Small intestine (tissue), 16 donors: ENCODE measurements around the gene HIBCH. TPM values are rescaled to one million over a fixed set of nuclear protein-coding genes. Genes with fewer than 3 reads are reported as not detected.

Experiments
- DNase-seq, 2 donors: peaks; one replicate each; pipeline versions ENCODE4 v3.0.0 to v3.0.0-alpha.2; 2013
- FAIRE-seq: peaks from 2 replicates; lab custom pipeline; 2012; peaks lifted over from hg19 to GRCh38; lab: Jason Lieb, UNC
- H3K27ac ChIP-seq, 3 donors: one replicate each; pipeline ENCODE4 v1.5.1; 2013; ENCODE audit warnings: low read length in 2 of 3, mild to moderate bottlenecking in 2 of 3, control low read depth in 1 of 3, inconsistent platforms in 1 of 3, low read depth in 1 of 3, moderate library complexity in 1 of 3
- H3K27me3 ChIP-seq, 3 donors: one replicate each; pipeline ENCODE4 v1.6.1; 2013; ENCODE audit warnings: low read length in 3 of 3, inconsistent platforms in 1 of 3; ENCODE audit not compliant: control insufficient read depth in 3 of 3, insufficient read depth in 3 of 3
- H3K36me3 ChIP-seq, 3 donors: one replicate each; pipeline ENCODE4 v1.6.1; 2013; ENCODE audit warnings: low read length in 3 of 3, inconsistent platforms in 1 of 3, low read depth in 1 of 3, mild to moderate bottlenecking in 1 of 3, moderate library complexity in 1 of 3; ENCODE audit not compliant: control insufficient read depth in 3 of 3, insufficient read depth in 2 of 3
- H3K4me1 ChIP-seq, 3 donors: one replicate each; pipeline ENCODE4 v1.6.1; 2013; ENCODE audit warnings: low read length in 2 of 3, inconsistent platforms in 1 of 3, low read depth in 1 of 3, mild to moderate bottlenecking in 1 of 3, moderate library complexity in 1 of 3; ENCODE audit not compliant: control insufficient read depth in 3 of 3, insufficient read depth in 2 of 3
- H3K4me3 ChIP-seq, 3 donors: one replicate each; pipeline ENCODE4 v1.5.1; 2013; ENCODE audit warnings: low read length in 3 of 3, control low read depth in 1 of 3, inconsistent platforms in 1 of 3, low read depth in 1 of 3, mild to moderate bottlenecking in 1 of 3, moderate library complexity in 1 of 3
- H3K9me3 ChIP-seq, 2 donors: one replicate each; pipeline ENCODE4 v1.6.1; 2013; ENCODE audit warnings: low read depth in 1 of 2, low read length in 1 of 2; ENCODE audit not compliant: control insufficient read depth in 2 of 2, insufficient read depth in 1 of 2
- WGBS, 3 donors: extraction: QIAGEN DNeasy Blood & Tissue Kit; methylation state at CpG; one replicate each; pipeline ENCODE4 v1.1.7; 2013; 5-methylcytosine and 5-hydroxymethylcytosine counted together
- long read RNA-seq, 10 donors: transcript quantifications; one replicate each; lab custom pipeline, GENCODE V29; 2026
- polyA plus RNA-seq, 4 donors: library from polyadenylated mRNA; stranded (reverse) in 3 of 4; unstranded in 1 of 4; fragments of 200-250 nt in 3 of 4; fragments of 120-200 nt in 1 of 4; gene quantifications; one replicate each; pipeline versions ENCODE4 v1.2.1 to v1.2.3, GENCODE V29; 2013
- donor health status: healthy with polysubstance abuse.
- donor health status: control.
- donor health status: control.
- donor health status: Bipolar disorder and iron deficiency.
- donor health status: healthy.

HIBCH gene
- 10 to 100 TPM; 27.0 to 48.6 (median 37.0) TPM for polyA plus RNA-seq
- long read RNA-seq, donor 1 = 0 reads
- long read RNA-seq, donor 2, transcript HIBCH-201 (14 exons, 1,939 nt) = major isoform, 5 of 92 reads
- long read RNA-seq, donor 2, partial matches to known transcripts = 74 of 92 reads
- long read RNA-seq, donor 2, other reads (novel, unspliced or antisense) = 11 of 92 reads
- long read RNA-seq, donor 3, partial matches to known transcripts = 6 of 10 reads
- long read RNA-seq, donor 3, other reads (novel, unspliced or antisense) = 0 of 10 reads
- long read RNA-seq, donor 4, partial matches to known transcripts = 0 of 3 reads
- long read RNA-seq, donor 4, other reads (novel, unspliced or antisense) = 0 of 3 reads
- long read RNA-seq, donor 5, partial matches to known transcripts = 35 of 37 reads
- long read RNA-seq, donor 5, other reads (novel, unspliced or antisense) = 0 of 37 reads
- long read RNA-seq, donor 6, partial matches to known transcripts = 68 of 79 reads
- long read RNA-seq, donor 6, other reads (novel, unspliced or antisense) = 7 of 79 reads
- long read RNA-seq, donor 7 = 0 reads
- long read RNA-seq, donor 8, partial matches to known transcripts = 0 of 1 reads
- long read RNA-seq, donor 8, other reads (novel, unspliced or antisense) = 0 of 1 reads
- long read RNA-seq, donor 9 = 0 reads
- long read RNA-seq, donor 10, transcript HIBCH-201 (14 exons, 1,939 nt) = major isoform, 14 of 29 reads
- long read RNA-seq, donor 10, partial matches to known transcripts = 10 of 29 reads
- long read RNA-seq, donor 10, other reads (novel, unspliced or antisense) = 5 of 29 reads

DNA sequence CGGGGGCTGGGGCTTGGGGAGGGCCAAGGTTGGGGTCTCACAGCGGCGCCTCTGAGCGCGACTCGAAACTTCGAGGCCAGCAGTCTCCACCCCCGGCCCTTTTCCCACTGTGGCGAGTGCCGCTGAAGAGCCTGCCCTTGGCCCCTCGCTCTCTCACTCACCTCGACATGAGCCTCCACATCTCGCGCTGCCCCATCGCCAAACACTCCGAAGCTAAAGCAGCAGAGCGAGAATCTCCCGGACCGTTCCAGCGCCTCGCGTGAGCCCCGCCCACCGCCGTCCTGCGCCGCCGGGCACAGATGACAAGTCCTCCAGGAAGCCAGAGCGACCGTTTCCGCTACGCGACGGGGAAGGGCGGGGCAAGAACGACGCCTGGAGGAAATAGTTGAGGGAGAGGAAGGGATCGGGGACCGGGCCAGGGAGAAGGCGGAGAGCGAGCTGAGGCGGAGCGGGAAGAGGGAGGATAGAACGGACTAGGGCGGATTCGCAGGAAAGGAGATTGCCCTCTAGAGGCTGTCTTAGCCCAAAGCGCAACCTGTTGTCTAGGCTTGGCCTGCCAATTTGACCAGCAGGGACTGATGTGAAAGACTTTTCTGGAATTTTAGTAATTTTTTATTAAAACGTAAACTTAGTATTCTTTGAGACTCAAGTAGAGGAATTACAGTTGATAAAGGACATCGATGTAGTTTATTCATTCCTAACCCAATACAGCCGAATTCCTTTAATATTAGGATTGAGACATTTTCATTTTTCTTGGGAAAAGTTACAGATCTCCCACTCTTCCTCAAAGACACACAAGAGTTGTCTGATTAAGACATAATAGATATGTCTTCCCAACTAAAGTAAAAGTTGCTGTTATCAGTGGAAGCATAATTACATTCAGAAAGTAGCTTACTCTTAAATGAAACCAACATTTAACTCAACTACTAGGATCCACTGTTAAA, at the start of gene HIBCH:
HIBCH (minus strand) TSS at position 272 of the 944 bp plus-strand sequence; CDS start at position 196, 76 bp downstream.
- FAIRE-seq (peak; percentile 80), DNase-seq (peak; percentile 99 to 100)
- Histone ChIP-seq H3K36me3 (no peaks in the 10 kb centered on the region), H3K4me1 (peaks cover 0 to 11% (median 2%) of the 10 kb centered on the region in 3 donors), H3K4me3 (peak within 1 kb of the TSS; percentile 58 to 68 (median 67)), H3K27ac (peak within 1 kb of the TSS; percentile 50 to 92 (median 85)), H3K27me3 (no peaks in the 10 kb centered on the region), H3K9me3 (no peaks in the 10 kb centered on the region)
- 1% methylated on average over 46 to 50 of the region's 50 CpGs for WGBS, 3 donors

- 87 to 98% (median 94%) methylated on average over 4 of the region's 4 CpGs for WGBS, 3 donors
- no peak overlapping the region for H3K27ac ChIP-seq
- H3K4me3 ChIP-seq = no peak overlapping the region
- peaks cover 16 to 24% (median 21%) of the 10 kb centered on the region in 3 donors for H3K36me3 ChIP-seq
- no peaks in the 10 kb centered on the region for H3K4me1 ChIP-seq
- no peak for FAIRE-seq
- H3K9me3 ChIP-seq = no peaks in the 10 kb centered on the region
- no peaks in the 10 kb centered on the region for H3K27me3 ChIP-seq
- DNase-seq = no peak
Measured at GRCh38 chr2:190367091-190367490, 47.5 kb upstream of the HIBCH start.

DNA sequence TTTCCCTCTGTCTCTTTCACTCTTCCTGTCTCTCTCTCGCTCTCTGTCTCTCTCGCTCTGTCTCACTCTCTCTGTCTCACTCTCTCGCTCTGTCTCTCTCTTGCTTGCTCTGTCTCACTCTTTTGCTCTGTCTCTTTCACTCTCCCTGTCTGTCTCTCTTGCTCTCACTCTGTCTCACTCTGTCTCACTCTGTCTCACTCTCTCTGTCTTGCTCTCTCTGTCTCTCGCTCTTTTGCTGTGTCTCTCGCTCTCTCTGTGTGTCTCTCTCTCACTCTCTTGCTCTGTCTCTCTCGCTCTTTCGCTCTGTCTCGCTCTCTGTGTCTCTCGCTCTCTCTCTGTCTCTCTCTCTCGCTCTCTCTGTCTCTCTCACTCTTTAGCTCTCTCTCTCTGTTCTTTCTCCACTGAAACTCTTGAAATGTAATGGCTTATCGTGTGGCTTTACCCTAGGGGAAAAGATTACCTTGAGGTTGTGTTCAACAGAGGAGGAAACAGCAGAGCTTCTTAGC, 46.7 kb upstream of the HIBCH start:
- H3K4me1 ChIP-seq = no peaks in the 10 kb centered on the region
- H3K4me3 ChIP-seq = no peak overlapping the region
- H3K36me3 ChIP-seq = peaks cover 17 to 24% (median 21%) of the 10 kb centered on the region in 3 donors
- H3K27me3 ChIP-seq = no peaks in the 10 kb centered on the region
- WGBS, 3 donors = 90 to 95% (median 93%) methylated on average over 11 of the region's 11 CpGs
- H3K27ac ChIP-seq = no peak overlapping the region
- FAIRE-seq (no peak), DNase-seq (no peak)
- H3K9me3 ChIP-seq = no peaks in the 10 kb centered on the region

DNA sequence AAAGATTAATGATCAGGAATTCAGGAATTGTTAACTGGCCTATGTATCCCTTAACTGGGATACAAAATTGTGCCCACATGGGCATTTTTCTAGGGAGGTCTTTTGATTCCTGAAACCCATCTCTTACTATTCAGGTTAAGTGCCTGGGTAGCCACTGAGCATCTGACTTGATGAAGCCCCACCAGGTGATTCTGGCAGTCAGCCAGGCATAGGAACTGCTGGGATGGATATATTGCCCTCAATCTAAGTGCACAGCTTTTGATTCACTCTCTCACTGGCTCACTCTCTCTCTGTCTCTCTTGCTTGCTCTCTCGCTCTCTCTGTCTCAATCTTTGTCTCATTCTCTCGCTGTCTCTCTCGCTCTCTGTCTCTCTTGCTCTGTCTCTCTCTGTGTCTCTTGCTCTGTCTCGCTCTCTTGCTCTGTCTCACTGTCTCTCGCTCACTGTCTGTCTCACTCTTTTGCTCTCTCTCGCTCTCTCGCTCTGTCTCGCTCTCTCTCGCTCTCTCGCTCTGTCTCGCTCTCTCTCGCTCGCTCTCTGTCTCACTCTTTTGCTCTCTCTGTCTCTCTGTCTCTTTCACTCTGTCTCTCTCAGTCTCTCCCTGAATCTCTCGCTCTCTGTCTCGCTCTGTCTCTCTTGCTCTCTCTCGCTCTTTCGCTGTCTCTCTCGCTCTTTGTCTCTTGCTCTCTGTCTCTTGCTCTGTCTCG, 46.0 kb upstream of the HIBCH start:
- Histone ChIP-seq H3K9me3 (no peaks in the 10 kb centered on the region), H3K4me3 (no peak overlapping the region), H3K4me1 (no peaks in the 10 kb centered on the region), H3K27me3 (no peaks in the 10 kb centered on the region), H3K36me3 (peaks cover 13 to 19% (median 15%) of the 10 kb centered on the region in 3 donors), H3K27ac (no peak overlapping the region)
- FAIRE-seq = no peak
- 91 to 98% (median 98%) methylated on average over 19 of the region's 19 CpGs for WGBS, 3 donors
- DNase-seq = no peak

GRCh38 chr2:190362894-190363293, 43.3 kb upstream of the HIBCH start:
- Histone ChIP-seq H3K4me3 (no peak overlapping the region), H3K27me3 (no peaks in the 10 kb centered on the region), H3K27ac (no peak overlapping the region), H3K9me3 (no peaks in the 10 kb centered on the region), H3K4me1 (peaks cover 0 to 2% (median 0%) of the 10 kb centered on the region in 3 donors), H3K36me3 (peaks cover 11% of the 10 kb centered on the region in 3 donors)
- FAIRE-seq (no peak), DNase-seq (no peak)
- 100% methylated on average over 1 of the region's 1 CpG for WGBS, 3 donors

- WGBS, 3 donors = 56 to 92% (median 76%) methylated on average over 2 of the region's 2 CpGs
- Histone ChIP-seq H3K4me3 (no peak overlapping the region), H3K36me3 (peaks cover 2 to 5% (median 5%) of the 10 kb centered on the region in 3 donors), H3K9me3 (no peaks in the 10 kb centered on the region), H3K4me1 (peaks cover 0 to 8% (median 4%) of the 10 kb centered on the region in 3 donors), H3K27me3 (no peaks in the 10 kb centered on the region), H3K27ac (no peak overlapping the region)
- FAIRE-seq = no peak
- DNase-seq = no peak
Measured at GRCh38 chr2:190361572-190361971, 41.9 kb upstream of the HIBCH start.

GRCh38 chr2:190360965-190361364, 41.3 kb upstream of the HIBCH start:
- Histone ChIP-seq H3K36me3 (peaks cover under 1 to 5% (median 2%) of the 10 kb centered on the region in 3 donors), H3K9me3 (no peaks in the 10 kb centered on the region)

More at GRCh38 chr2:190360965-190361364, 41.3 kb upstream of the HIBCH start:
- FAIRE-seq (no peak), DNase-seq (no peak)
- Histone ChIP-seq H3K27ac (no peak overlapping the region), H3K27me3 (no peaks in the 10 kb centered on the region), H3K4me3 (no peak overlapping the region), H3K4me1 (peaks cover 0 to 12% (median 5%) of the 10 kb centered on the region in 3 donors)
- 84 to 99% (median 95%) methylated on average over 3 of the region's 3 CpGs for WGBS, 3 donors
